Mesenchymal stem cell (in vitro differentiated cells and primary cell): Measurements from ENCODE around the gene LPCAT3.

Source experiments
- DNase-seq: peaks from one replicate; pipeline ENCODE4 v3.0.0-alpha.2; 2013
- H2AFZ ChIP-seq: one replicate; pipeline ENCODE4 v1.6.1; 2013; ENCODE audit warnings: low read depth, mild to moderate bottlenecking, control low read depth, inconsistent platforms, low read length, moderate library complexity
- H2AK5ac ChIP-seq: 2 replicates; pipeline ENCODE4 v1.6.1; 2013; ENCODE audit warnings: low read length, moderate library complexity, mild to moderate bottlenecking, inconsistent platforms; ENCODE audit not compliant: severe bottlenecking
- H2BK120ac ChIP-seq: one replicate; pipeline ENCODE4 v1.6.1; 2013; ENCODE audit warnings: low read depth, mild to moderate bottlenecking, inconsistent platforms, low read length, moderate library complexity
- H2BK12ac ChIP-seq, 2 experiments: one replicate each; pipeline ENCODE4 v1.6.1; 2013; ENCODE audit warnings: inconsistent platforms in 2 of 2, low read length in 2 of 2, mild to moderate bottlenecking in 2 of 2, moderate library complexity in 2 of 2, control low read depth in 1 of 2
- H2BK15ac ChIP-seq: one replicate; pipeline ENCODE4 v1.6.1; 2013; ENCODE audit warnings: mild to moderate bottlenecking, low read depth, inconsistent platforms; ENCODE audit not compliant: poor library complexity, severe bottlenecking
- H2BK5ac ChIP-seq: 2 replicates; pipeline ENCODE4 v1.6.1; 2013; ENCODE audit warnings: low read depth, mild to moderate bottlenecking, low read length, control low read depth, inconsistent platforms; ENCODE audit not compliant: poor library complexity, severe bottlenecking
- H3K14ac ChIP-seq, 2 experiments: one replicate each; pipeline ENCODE4 v1.6.1; 2013; ENCODE audit warnings: inconsistent platforms in 2 of 2, low read length in 2 of 2, control low read depth in 1 of 2, mild to moderate bottlenecking in 1 of 2, moderate library complexity in 1 of 2
- H3K18ac ChIP-seq, 2 experiments: one replicate each; pipeline ENCODE4 v1.6.1; 2013; ENCODE audit warnings: inconsistent platforms in 2 of 2, low read length in 2 of 2, control low read depth in 1 of 2, low read depth in 1 of 2, mild to moderate bottlenecking in 1 of 2
- H3K23ac ChIP-seq, 2 experiments: one replicate each; pipeline ENCODE4 v1.6.1; 2013; ENCODE audit warnings: inconsistent platforms in 2 of 2, low read length in 2 of 2, mild to moderate bottlenecking in 2 of 2, moderate library complexity in 2 of 2, control low read depth in 1 of 2
- H3K27ac ChIP-seq: 2 replicates; pipeline ENCODE4 v1.5.1; 2013; ENCODE audit warnings: mild to moderate bottlenecking, moderate library complexity, low read length, control low read depth, inconsistent platforms; ENCODE audit not compliant: poor library complexity, severe bottlenecking
- H3K27me3 ChIP-seq, 2 experiments: 2 replicates each; pipeline versions ENCODE4 v1.6.1 to v1.7.0; 2013; ENCODE audit warnings: low read length in 2 of 2, mild to moderate bottlenecking in 2 of 2, moderate library complexity in 2 of 2, control low read depth in 1 of 2, inconsistent platforms in 1 of 2; ENCODE audit not compliant: control insufficient read depth in 1 of 2, insufficient read depth in 1 of 2
- H3K36me3 ChIP-seq, 2 experiments: 2 replicates each; pipeline versions ENCODE4 v1.6.1 to v1.7.0; 2013; ENCODE audit warnings: low read length in 2 of 2, control low read depth in 1 of 2, inconsistent platforms in 1 of 2, low read depth in 1 of 2, mild to moderate bottlenecking in 1 of 2; ENCODE audit not compliant: insufficient read depth in 2 of 2, control insufficient read depth in 1 of 2
- H3K4ac ChIP-seq, 2 experiments: one replicate each; pipeline ENCODE4 v1.6.1; 2013; ENCODE audit warnings: inconsistent platforms in 2 of 2, low read length in 2 of 2, mild to moderate bottlenecking in 2 of 2, moderate library complexity in 2 of 2, control low read depth in 1 of 2, low read depth in 1 of 2
- H3K4me1 ChIP-seq: 2 replicates; pipeline ENCODE4 v1.6.1; 2013; ENCODE audit warnings: low read depth, low read length, control low read depth; ENCODE audit not compliant: control insufficient read depth, insufficient read depth
- H3K4me2 ChIP-seq: 2 replicates; pipeline ENCODE4 v1.6.1; 2013; ENCODE audit warnings: low read length, mild to moderate bottlenecking, inconsistent platforms; ENCODE audit not compliant: poor library complexity, severe bottlenecking
- H3K4me3 ChIP-seq, 2 experiments: 2 replicates each; pipeline versions ENCODE4 v1.5.1 to v1.7.0; 2013; ENCODE audit warnings: low read length in 2 of 2, mild to moderate bottlenecking in 2 of 2, control low read depth in 1 of 2, low read depth in 1 of 2; ENCODE audit not compliant: insufficient read depth in 1 of 2
- H3K79me1 ChIP-seq: replicated peaks from 2 replicates; pipeline ENCODE4 v1.6.1; 2013; ENCODE audit warnings: mild to moderate bottlenecking, control low read depth, low read length, inconsistent platforms; ENCODE audit not compliant: poor library complexity, severe bottlenecking
- H3K9ac ChIP-seq: 2 replicates; pipeline ENCODE4 v1.7.0; 2013; ENCODE audit warnings: mild to moderate bottlenecking, low read length, moderate library complexity
- H3K9me3 ChIP-seq: 2 replicates; pipeline ENCODE4 v1.7.0; 2013; ENCODE audit warnings: mild to moderate bottlenecking, low read length; ENCODE audit not compliant: control insufficient read depth
- H4K8ac ChIP-seq: one replicate; pipeline ENCODE4 v1.6.1; 2013; ENCODE audit warnings: inconsistent platforms, mild to moderate bottlenecking, low read length, moderate library complexity
- H4K91ac ChIP-seq: one replicate; pipeline ENCODE4 v1.6.1; 2013; ENCODE audit warnings: mild to moderate bottlenecking, low read length, inconsistent platforms
- WGBS: methylation state at CpG from one replicate; pipeline ENCODE4 v1.1.7; 2013; ENCODE audit warnings: mixed read lengths; 5-methylcytosine and 5-hydroxymethylcytosine counted together

Gene LPCAT3

DNA sequence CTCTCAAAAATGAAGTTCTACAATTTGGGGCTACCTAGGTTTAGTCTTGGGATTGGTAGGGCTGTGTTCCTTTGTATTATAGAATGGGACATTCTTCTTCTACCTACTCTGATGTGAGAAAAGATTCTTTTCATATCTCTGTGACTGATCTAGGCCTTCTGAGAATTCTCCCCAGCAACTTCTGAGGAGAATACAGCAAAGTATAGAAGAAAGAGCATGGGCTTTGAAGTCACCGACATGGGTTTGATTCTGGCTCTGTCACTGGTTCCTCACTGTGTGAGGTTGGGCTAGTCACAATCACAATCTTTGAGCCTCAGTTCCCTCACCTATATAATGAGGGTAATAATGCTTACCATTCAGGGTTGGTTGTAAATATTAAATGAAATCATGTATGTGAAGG lies 85.5 kb downstream of the LPCAT3 start:
- no peak for DNase-seq
- peaks cover 32% of the 10 kb centered on the region for H3K4me1 ChIP-seq
- no peak overlapping the region for H2AFZ ChIP-seq
- H3K9ac ChIP-seq = peak overlapping the region; percentile 20
- no peak overlapping the region for H2BK120ac ChIP-seq
- 88% methylated on average over 1 of the region's 1 CpG for WGBS
- no peak overlapping the region for H4K91ac ChIP-seq
- no peak overlapping the region for H3K18ac ChIP-seq
- H4K8ac ChIP-seq = no peak overlapping the region
- peak overlapping the region; percentile 12 for H3K27ac ChIP-seq
- H3K4ac ChIP-seq = no peak overlapping the region
- no peak overlapping the region for H2BK12ac ChIP-seq
- H3K23ac ChIP-seq = no peak overlapping the region
- no peak overlapping the region for H2AK5ac ChIP-seq
- no peak overlapping the region for H3K14ac ChIP-seq
- H3K27me3 ChIP-seq = no peaks in the 10 kb centered on the region
- H3K4me3 ChIP-seq = no peak overlapping the region
- no peak overlapping the region for H2BK5ac ChIP-seq
- H3K79me1 ChIP-seq = no peaks in the 10 kb centered on the region
- H3K4me2 ChIP-seq = no peak overlapping the region
- peaks cover 39 to 51% of the 10 kb centered on the region in 2 experiments for H3K36me3 ChIP-seq
- no peaks in the 10 kb centered on the region for H3K9me3 ChIP-seq
- H2BK15ac ChIP-seq = no peak overlapping the region

DNA sequence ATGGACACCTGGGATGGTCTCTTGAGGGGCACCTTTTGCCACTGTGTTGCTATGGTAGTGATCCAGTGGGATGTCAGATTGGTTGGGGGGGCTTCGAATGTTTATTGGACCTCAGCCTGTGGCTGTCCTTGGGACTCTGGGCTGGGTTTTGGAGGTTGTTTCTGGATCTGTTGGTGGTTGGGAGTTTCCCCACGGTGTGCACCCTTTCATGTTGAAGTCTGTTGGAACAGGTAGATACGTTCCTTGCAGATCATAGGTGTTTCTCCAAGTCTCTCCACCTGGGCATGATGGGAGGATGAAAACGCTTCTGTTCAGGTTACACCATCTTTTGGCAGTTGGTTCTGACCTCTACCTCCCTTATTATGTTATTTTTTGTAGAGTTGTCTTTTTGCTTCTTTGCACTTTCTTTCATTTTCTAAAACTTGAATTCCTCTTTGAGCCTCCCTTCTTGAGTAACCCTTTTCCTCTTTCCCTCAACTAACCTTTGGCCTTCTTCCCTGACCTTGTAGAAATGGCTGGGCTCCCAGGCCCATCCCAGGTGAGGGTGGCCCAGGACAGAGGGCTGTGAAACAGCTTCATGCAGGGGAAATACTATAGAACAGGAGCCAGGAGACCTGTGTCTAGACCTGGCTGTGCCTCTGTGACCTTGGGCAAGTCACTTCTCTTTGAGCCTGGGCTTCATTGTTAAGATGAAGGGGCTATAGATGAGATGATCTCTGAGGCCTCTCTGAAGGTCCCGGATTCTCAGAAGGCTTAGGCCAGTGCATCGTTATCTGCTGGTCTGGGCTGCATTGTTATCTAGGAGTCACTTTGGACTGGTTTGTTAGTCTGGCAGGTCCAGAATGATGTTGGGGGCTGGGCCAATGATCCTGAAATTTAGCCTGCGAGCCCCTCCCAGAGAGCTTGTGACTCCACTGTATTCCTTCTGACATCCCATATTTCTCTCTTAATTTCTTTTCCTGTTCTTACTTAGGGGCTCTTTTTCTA lies 88.5 kb downstream of the LPCAT3 start:
- Histone ChIP-seq H3K4ac (no peak overlapping the region), H2BK15ac (no peak overlapping the region), H3K4me3 (peak overlapping the region; percentile 85 to 97), H3K27me3 (no peaks in the 10 kb centered on the region), H2BK12ac (peak overlapping the region in 1 of 2 experiments; percentile 67), H3K14ac (peak overlapping the region in 1 of 2 experiments; percentile 90), H4K8ac (no peak overlapping the region), H3K4me2 (peak overlapping the region; percentile 88), H3K23ac (peak overlapping the region in 1 of 2 experiments; percentile 99), H3K36me3 (peaks cover 10 to 28% of the 10 kb centered on the region in 2 experiments), H3K9ac (peak overlapping the region; percentile 90), H3K9me3 (no peaks in the 10 kb centered on the region), H2AK5ac (peak overlapping the region; percentile 19), H2BK120ac (peak overlapping the region; percentile 29), H3K79me1 (no peaks in the 10 kb centered on the region), H3K18ac (peak overlapping the region in 1 of 2 experiments; percentile 91), H3K4me1 (peaks cover 37% of the 10 kb centered on the region), H2AFZ (no peak overlapping the region), H4K91ac (no peak overlapping the region), H3K27ac (peak overlapping the region; percentile 7), H2BK5ac (no peak overlapping the region)
- 85% methylated on average over 7 of the region's 7 CpGs for WGBS
- no peak for DNase-seq

DNA sequence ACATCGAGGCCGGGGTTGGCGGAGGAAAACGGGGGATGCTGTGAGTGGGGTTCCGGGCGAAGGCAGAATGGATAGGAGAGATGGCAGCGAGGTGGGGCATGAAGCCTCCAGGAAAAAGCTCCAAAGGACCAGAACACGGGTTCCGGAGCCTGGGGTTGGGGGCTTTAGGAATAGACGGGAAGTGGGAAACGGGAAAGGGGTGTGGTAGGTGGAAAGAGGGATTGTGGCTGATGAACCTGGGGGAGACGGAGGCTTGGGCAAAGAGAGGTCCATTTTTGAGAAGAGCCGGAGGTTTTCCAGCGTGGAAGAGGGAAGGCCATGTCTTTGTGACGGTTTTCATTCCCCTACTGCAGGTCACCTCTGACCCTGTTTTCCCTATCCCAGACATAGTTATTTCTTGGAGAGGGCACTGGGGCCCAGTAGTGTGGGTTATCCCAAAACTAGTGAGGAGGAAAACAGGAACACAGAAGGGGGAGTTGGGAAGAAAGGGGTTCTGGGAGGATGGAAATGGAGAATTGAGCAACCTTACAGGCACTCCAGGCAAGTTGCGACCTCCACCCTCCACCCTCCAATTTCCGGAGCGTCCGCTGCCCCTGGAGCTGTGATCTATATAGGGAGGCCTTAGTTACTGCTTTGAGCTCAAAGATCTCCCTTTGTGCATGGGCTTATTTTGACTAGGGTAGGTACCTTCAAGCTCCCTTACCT lies 89.4 kb downstream of the LPCAT3 start:
- WGBS = 1% methylated on average over 17 of the region's 19 CpGs
- Histone ChIP-seq H3K14ac (peak overlapping the region; percentile 63 to 90), H3K4ac (peak overlapping the region in 1 of 2 experiments; percentile 94), H3K9me3 (no peaks in the 10 kb centered on the region), H3K23ac (peak overlapping the region in 1 of 2 experiments; percentile 99), H3K36me3 (peaks cover 3 to 22% of the 10 kb centered on the region in 2 experiments), H2BK5ac (no peak overlapping the region), H3K27ac (peak overlapping the region; percentile 71), H2BK12ac (peak overlapping the region in 1 of 2 experiments; percentile 47), H4K8ac (no peak overlapping the region), H3K18ac (peak overlapping the region; percentile 19 to 91), H3K4me1 (peaks cover 39% of the 10 kb centered on the region), H2AK5ac (peak overlapping the region; percentile 68), H2BK15ac (peak overlapping the region; percentile 63), H3K79me1 (no peaks in the 10 kb centered on the region), H2BK120ac (peak overlapping the region; percentile 97), H2AFZ (no peak overlapping the region), H3K4me2 (peak overlapping the region; percentile 88), H4K91ac (peak overlapping the region; percentile 53), H3K27me3 (no peaks in the 10 kb centered on the region), H3K9ac (peak overlapping the region; percentile 90), H3K4me3 (peak overlapping the region; percentile 85 to 97)
- no peak for DNase-seq
